ENCODE measurements around the gene GALR3.

DNA sequence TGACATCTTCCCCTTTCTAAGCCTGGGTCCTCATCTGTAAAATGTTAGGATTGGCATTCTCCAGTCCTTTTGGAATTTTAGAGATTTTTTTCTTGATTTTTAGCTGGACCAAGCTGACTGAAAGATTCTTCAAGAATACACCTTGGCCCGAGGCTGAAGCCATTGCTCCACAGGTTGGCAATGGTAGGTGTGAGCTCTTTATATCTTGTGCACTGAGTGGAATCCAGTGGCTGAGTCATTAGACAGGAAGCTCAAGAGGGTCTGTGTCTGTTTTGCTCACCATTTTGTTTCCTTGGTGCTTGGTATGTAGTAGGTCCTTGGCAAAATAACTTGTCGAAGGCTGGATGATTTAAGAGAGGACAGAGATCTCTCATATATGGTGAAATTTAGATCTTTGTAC, 32.3 kb downstream of the GALR3 start:
- TF ChIP-seq CTCF (conservative IDR thresholded peaks at IDR 0.05; ENCODE audit: low read length) (no peak), EZH2phosphoT487 (IDR thresholded peaks at IDR 0.05; ENCODE audit: borderline replicate concordance) (no peak)
